Thyroid gland (tissue), 4 donors: ENCODE results near the gene ME3.

Experiments used
- POLR2A ChIP-seq, 2 donors: fragments of 450-650 bp; IDR thresholded peaks; one replicate each; pipeline ENCODE4 v1.6.1; 2017; ENCODE audit warnings: antibody characterized with exemption in 2 of 2, mild to moderate bottlenecking in 2 of 2, moderate library complexity in 1 of 2
- TF ChIP-seq, protein P1 (sequence below), 6 experiments: fragments of 200-600 bp in 3 of 6; fragments of 450-650 bp in 3 of 6; sonication (generic) in 3 of 6; IDR thresholded peaks; one replicate each; pipeline ENCODE4 v1.5.1; 2016 to 2019; ENCODE audit warnings: antibody characterized with exemption in 6 of 6, mild to moderate bottlenecking in 2 of 6, inconsistent platforms in 1 of 6, moderate library complexity in 1 of 6

DNA sequence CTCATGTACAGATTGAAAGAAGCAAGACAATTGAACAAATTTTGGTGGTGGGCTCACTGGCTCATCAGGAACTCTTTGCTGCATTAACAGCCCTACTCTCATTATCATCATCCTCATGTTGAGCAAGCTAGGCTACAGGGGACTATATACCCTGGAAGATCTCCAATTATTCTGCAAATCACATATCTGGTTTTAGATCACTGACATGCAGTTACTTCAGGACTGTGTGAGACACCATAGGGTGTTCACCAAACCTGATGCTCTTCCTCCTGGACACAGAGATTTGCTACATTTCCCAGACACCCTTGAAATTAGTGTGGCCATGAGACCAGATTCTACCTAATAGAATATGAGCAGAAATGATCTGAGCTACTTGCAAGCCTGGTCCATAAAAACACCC is 23.0 kb upstream of the ME3 start:
- TF ChIP-seq, protein P1, sequence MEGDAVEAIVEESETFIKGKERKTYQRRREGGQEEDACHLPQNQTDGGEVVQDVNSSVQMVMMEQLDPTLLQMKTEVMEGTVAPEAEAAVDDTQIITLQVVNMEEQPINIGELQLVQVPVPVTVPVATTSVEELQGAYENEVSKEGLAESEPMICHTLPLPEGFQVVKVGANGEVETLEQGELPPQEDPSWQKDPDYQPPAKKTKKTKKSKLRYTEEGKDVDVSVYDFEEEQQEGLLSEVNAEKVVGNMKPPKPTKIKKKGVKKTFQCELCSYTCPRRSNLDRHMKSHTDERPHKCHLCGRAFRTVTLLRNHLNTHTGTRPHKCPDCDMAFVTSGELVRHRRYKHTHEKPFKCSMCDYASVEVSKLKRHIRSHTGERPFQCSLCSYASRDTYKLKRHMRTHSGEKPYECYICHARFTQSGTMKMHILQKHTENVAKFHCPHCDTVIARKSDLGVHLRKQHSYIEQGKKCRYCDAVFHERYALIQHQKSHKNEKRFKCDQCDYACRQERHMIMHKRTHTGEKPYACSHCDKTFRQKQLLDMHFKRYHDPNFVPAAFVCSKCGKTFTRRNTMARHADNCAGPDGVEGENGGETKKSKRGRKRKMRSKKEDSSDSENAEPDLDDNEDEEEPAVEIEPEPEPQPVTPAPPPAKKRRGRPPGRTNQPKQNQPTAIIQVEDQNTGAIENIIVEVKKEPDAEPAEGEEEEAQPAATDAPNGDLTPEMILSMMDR (IDR thresholded peaks at IDR 0.05): no peak
- no peak for TF ChIP-seq POLR2A (IDR thresholded peaks at IDR 0.05)
